SK-MEL-5 (cell line): Measurements from ENCODE around the gene CCDC78. TPM values are rescaled to one million over a fixed set of nuclear protein-coding genes. Genes with fewer than 3 reads are reported as not detected.

ENCODE experiments used
- DNase-seq: peaks from one replicate; pipeline ENCODE4 v3.0.0-alpha.2; 2016; ENCODE audit warnings: low read depth, low spot score
- in situ Hi-C: cut with HindIII; loops from 2 replicates; pipeline ENCODE4 v1.10.0; 2016; ENCODE audit warnings: low sequenced_read_pairs, high pct_unique_total_duplicates, low pct_unique_long_range_greater_than_20kb
- total RNA-seq: library from RNA; depleted of rRNA; stranded (reverse); fragments of >200 nt; shearing (Covaris generic); gene quantifications from 2 replicates; pipeline ENCODE4 v1.2.3, GENCODE V29; 2014

Gene CCDC78
- total RNA-seq, 1 experiment from 2014 or later = 18.1 TPM

GRCh38 chr16:730666-731509 is 4.6 kb upstream of the CCDC78 start:
- no peak for DNase-seq
- in situ Hi-C loops = no loop called here

GRCh38 chr16:729768-730665 is 3.8 kb upstream of the CCDC78 start:
- no peak for DNase-seq
- in situ Hi-C loops = no loop called here

GRCh38 chr16:728890-729744 is 2.9 kb upstream of the CCDC78 start:
- in situ Hi-C loops = no loop called here
- no peak for DNase-seq

- peak; percentile 91 for DNase-seq
- in situ Hi-C loops = no loop called here
Observed at GRCh38 chr16:728131-728889, 2.1 kb upstream of the CCDC78 start.

- in situ Hi-C loops = no loop called here
- no peak for DNase-seq
Observed at GRCh38 chr16:727291-727977, 1.2 kb upstream of the CCDC78 start.

GRCh38 chr16:726188-726437 is 130 bp downstream of the CCDC78 start:
- no peak for DNase-seq
- in situ Hi-C loops = no loop called here

GRCh38 chr16:725463-726187 is 618 bp downstream of the CCDC78 start:
- DNase-seq = no peak
- in situ Hi-C loops = no loop called here

- no peak for DNase-seq
- in situ Hi-C loops = no loop called here
Observed at GRCh38 chr16:725041-725376, 1.2 kb downstream of the CCDC78 start.

- in situ Hi-C loops = no loop called here
- DNase-seq = no peak
Observed at GRCh38 chr16:724188-725040, 1.8 kb downstream of the CCDC78 start.

- DNase-seq = no peak
- in situ Hi-C loops = no loop called here
Observed at GRCh38 chr16:723695-724094, 2.5 kb downstream of the CCDC78 start.

- DNase-seq = no peak
- in situ Hi-C loops = no loop called here
Observed at GRCh38 chr16:722835-723633, 3.2 kb downstream of the CCDC78 start.

- no peak for DNase-seq
- in situ Hi-C loops = no loop called here
Observed at GRCh38 chr16:721765-722540, 4.3 kb downstream of the CCDC78 start.

GRCh38 chr16:720990-721764 is 5.1 kb downstream of the CCDC78 start, which contains the start of gene ANTKMT:
Gene ANTKMT, plus strand, starts transcription at chr16:721146. Its CDS starts 129 bp downstream, at chr16:721275.
- DNase-seq = peak; percentile 79
- in situ Hi-C loops = no loop called here
